Activated gamma-delta T cell (primary cell): ENCODE data around the gene RBM4.

Experiments used
- DNase-seq: peaks from one replicate; lab custom pipeline; 2025; lab: John Stamatoyannopoulos, UW

The RBM4 gene

GRCh38 chr11:66651016-66651415 lies 12.5 kb downstream of the RBM4 start:
- DNase-seq: no peak

DNA sequence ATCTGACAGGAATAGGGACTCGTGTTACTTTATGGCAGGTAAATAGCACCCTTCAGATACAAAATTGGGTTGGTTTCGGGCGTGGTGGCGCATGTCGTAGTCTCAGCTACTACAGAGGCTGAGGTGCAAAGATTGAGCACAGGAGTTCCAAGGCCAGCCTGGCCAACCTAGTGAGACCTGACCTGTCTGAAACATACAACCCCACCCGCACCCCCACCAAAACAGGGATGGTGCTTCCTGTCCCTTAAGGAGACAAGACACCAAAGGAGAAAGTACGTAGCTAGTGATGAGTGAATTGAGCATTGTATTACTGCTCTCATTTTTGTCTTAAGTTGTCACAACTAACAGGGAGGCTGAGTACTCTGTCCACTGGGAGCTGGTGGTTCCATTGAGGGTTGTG lies 14.1 kb downstream of the RBM4 start:
- DNase-seq: no peak

DNA sequence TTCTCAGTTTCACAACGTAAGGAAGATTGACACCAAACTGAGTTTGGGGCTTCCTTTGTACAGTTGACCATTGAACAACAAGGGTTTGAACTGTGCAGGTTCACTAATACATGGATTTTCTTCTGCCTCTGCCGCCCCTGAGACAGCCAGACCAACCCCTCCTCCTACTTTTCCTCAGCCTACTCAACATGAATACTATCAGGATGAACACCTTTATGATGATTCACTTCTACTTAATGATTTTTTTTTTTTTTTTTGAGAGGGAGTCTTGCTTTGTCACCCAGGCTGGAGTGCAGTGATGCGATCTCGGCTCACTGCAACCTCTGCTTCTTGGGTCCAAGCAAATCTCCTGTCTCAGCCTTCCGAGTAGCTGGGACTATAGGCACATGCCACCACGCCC lies 14.6 kb downstream of the RBM4 start:
- no peak for DNase-seq

- DNase-seq: no peak
Measured at GRCh38 chr11:66659763-66660162, 21.3 kb downstream of the RBM4 start.

DNA sequence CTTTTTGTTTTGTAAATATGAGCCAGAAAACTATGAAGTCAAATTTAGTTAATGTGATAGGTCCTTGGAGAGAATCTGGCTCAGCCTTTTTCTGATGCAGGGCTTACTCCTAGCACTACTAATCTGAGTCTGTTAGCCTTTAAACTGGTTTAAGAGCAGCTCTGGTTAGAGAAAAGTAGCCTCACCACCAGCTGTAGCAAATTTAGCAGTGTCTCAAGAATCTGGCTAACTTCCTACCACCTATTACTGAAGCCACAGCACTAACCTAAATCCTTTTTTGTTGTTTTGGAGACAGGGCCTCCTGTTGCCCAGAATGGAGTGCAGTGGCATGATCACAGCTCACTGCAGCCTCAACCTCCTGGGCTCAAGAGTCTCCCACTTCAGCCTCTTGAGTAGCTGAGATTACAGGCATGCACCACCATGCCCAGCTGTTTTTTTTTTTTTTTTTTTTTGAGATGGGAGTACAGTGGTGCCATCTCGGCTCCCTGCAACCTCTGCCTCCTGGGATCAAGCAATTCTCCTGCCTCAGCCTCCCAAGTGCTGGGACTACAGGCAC lies 25.3 kb downstream of the RBM4 start:
- DNase-seq: no peak

DNA sequence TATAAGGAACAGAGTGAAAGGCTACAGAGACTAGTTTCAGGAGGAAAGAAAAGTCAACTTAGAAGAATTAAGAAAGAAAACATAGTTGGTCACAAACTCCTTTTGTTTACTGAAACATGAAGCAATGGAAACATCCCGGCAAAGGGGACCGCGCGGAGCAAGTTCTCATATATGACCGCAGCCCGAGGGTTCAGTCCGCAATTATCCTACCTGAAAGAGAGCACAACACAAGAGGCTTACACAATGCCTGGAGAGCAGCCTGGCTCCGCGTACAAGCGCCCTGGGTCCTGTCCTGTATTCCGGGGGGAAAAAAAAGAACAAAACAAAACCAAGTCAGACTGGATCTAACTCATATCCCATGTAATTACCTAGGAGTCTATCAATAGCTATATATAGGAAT lies 26.9 kb downstream of the RBM4 start:
- DNase-seq: no peak

DNA sequence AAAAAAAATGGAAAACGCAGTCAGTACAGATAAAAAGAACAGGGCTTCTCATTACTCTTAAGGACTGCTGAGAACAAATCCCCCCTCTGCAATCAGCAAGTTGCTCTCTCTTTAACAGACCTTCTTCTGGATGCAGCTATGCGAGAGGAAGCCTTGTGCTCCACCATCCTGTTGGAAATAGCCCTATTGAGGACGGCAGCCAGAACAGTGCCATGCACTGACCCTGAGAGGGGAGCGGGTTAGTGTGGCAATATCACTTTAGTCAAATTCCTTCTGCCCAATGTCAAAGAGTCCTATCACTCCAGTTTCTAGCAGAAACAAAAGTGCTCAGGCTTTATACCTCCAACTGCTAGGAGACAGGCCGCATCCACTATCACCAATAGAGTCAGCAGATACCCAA lies 32.3 kb downstream of the RBM4 start:
- no peak for DNase-seq

- no peak for DNase-seq
Measured at GRCh38 chr11:66674964-66675602, 36.6 kb downstream of the RBM4 start.

GRCh38 chr11:66676282-66676919 lies 37.9 kb downstream of the RBM4 start:
- DNase-seq: no peak

DNA sequence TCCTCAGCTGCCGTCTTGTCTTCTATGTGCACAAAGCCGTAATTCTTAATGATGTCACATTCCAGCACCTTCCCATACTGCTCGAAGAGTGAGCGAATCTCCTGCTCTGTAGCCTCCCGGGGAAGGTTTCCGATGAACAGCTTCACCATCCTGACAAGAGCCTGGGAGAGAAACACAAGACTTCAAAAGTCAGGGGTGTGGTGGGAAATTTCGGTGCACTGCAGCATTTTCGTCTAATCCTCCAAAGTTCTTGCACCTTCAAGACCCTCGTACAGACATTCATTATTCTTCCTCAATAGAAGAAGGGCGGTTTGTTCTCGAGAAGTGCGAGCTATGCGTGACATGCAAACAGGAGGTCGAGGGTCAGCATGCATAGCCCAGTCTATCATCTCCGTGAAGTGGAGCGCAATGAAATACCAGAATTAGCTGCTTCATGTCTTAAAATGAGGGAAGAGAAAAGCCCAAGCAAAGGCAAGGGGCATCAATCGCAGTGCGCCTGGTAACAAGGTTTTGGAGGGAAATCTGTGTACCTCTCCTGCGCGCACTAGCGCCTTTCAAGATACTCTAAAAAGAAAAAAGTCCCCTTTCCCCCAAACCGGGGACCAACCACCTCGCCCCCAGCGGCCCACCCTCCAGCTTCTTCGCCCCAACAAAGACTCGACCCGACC lies 38.6 kb downstream of the RBM4 start:
- DNase-seq: no peak

DNA sequence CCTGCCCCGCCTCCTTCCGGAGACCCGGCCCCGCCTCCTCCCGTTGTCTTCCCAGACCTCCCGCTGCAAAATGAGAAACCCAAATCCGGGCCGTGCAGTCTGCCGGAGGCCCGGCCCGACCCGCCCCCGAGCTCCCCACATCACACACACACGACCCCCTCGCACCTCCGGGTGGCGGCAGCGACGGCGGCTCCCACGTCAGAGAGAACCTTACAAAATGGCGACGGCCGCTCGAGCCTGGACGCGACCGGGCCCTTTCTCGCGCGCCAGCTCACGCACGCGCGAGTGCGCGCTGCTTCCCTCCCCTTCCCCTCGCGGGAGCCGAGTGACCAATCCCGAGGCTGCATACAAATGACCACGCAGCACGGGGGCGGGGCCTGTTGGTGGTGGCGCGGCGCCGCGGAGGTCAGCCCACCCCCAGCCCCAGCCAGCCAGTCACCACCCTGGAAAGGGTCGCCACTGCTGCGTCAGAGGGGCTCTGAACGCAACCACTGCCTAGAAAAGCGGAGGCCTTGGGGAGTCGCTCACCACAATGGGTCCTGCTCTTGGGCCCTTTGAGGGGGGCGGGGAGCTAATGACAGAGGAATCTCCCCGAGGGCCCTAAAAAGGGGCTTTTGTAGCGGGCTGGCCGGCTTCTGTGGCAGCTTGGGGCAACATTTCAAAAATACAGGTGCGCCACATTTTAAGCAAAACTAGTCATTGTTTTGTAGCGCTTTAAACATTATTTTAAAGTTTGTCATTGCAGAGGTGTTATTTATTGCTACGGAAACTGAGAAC lies 39.3 kb downstream of the RBM4 start, which contains the start of gene RBM4B:
RBM4B (minus strand) TSS at position 289 of the 777 bp plus-strand sequence. CDS start 808 bp downstream, outside the sequence.
- peak; percentile 94 for DNase-seq

- DNase-seq: no peak
Measured at GRCh38 chr11:66680966-66681645, 42.6 kb downstream of the RBM4 start.

DNA sequence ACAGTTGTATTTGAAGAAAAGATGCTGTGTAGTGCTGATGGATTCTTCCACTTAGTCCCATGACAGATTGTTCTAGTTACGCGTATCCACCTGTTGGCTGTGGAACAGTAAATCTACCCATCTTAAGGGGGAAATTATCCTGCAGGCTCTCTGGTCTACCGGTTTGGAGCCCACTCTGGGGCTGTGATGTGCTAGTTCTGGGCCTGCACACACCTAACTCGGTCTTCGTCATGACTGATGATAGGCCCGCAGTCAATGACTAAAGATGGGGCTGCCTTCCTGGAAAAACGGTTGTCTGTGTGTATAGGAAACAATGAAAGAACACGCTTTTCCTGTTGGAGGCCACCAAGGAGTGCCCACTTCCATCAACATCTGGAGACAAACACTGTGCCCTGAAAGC lies 45.4 kb downstream of the RBM4 start:
- no peak for DNase-seq

- no peak for DNase-seq
Measured at GRCh38 chr11:66684635-66685034, 46.1 kb downstream of the RBM4 start.

DNA sequence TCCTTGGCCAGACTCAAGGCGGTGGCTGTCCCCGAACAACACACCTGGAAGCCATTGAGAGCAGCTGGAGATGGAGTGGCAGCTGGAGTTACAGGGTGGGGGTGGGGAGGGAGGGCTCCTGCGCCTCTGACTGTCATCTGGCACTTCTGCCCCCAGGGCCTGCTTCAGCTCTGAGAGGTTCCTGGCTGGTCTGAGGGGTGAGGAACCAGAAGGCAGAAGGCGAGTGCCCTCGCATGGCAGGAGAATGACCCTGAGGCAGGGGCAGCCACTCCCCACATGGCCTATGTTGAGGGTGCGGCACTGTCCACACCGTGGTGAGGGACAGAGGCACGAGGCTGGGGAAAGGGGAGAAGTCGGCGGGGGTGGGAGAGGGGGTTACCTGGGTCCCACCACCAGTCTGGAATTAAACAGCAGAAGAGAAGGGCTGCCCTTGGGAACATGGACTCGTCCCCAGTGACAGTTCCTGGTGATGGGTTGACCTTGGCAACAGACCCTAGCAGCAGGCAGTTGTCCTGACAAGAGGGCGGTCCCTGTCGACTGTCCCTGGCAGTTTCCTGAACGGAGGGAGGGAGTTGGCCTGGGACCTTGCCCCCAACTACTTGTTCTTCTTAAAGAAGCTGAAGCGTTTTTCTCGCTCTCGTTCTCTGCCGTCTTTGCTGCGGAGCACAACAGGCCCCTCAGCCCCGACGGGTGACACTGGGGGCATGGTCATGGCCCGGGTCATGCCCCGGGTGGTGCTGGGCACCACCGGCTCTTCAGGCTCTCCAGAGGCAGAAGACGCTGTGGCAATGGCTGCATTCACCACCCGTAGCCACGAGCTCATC lies 47.0 kb downstream of the RBM4 start:
- no peak for DNase-seq

- DNase-seq: no peak
Measured at GRCh38 chr11:66686100-66686785, 47.7 kb downstream of the RBM4 start.

DNA sequence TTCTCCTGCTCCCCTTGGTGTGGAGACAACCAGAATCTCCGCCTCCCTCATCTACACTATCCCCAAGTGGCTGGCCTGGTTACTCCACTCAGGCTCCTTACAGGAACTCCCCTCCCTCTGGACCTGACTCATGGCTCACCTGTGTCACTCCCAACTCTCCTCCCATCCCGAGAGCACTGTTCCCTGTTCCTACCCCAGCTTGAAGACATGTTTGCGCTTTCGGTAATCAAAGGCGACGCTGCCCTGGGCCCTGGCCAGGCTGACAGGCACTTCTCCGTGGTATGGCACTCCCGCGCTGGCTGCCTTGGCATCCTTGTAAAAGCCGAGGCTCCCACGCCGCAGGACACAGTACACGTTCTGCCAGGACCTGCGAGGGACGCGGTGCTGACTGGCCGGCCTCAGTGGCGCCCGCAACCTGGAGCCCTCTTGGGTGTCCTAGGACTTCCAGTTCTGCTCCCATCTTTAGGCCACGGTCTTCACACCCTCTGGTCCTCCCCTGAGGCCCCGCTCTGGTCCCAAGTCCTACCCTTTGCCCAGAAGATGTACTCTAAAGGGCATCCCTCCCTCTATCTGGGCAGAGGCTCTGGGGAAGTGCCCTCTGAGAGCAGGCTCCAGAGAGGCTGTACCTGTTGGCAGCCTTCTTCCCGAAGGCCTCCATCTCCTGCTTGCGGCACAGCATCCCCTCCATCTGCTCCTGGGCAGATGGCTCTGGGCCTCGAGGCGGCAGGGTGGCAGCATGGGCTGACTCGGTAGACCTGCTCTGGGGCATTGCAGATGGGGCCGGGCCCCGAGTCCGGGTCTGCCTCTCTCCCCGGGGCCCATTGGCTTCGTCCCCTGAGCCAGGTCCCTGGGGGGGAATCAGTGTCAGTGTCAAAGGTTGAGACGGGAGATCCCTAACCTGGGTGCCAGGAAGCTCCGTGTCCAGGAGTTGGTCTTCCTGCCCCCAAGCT lies 48.6 kb downstream of the RBM4 start:
- no peak for DNase-seq

DNA sequence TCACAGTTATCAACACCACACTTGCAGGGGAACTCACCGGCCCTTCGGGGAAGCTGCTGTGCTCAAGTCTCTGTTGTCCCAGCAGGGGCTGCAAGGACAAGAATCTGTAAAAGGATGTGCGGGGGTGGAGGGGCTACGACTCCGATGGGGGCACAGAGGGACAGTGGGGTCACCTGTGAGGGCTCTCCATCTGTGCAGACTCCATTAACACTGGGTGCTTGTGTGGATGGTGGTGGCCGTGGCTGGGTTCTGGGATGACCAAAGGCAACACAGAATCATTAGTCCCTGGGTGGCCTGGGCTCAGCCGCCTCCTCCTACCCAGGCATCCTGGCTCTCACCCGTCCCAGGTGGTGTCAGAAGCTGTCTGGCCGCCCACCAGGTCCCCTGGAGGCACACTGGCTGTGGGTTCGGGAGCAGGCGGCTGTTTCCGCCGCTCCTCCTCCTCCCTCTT lies 49.4 kb downstream of the RBM4 start:
- DNase-seq: no peak
